Regular cardiac myocyte (primary cell): Measurements from ENCODE around the gene EVI5L. TPM values are rescaled to one million over a fixed set of nuclear protein-coding genes. Genes with fewer than 3 reads are reported as not detected.

ENCODE experiments used
- total RNA-seq: library from RNA; depleted of rRNA; stranded (reverse); fragments of >200 nt; gene quantifications from 2 replicates; pipeline ENCODE4 v1.2.3, GENCODE V29; 2014

Gene EVI5L
- 17.2 and 17.3 TPM in 2 replicates for total RNA-seq

DNA sequence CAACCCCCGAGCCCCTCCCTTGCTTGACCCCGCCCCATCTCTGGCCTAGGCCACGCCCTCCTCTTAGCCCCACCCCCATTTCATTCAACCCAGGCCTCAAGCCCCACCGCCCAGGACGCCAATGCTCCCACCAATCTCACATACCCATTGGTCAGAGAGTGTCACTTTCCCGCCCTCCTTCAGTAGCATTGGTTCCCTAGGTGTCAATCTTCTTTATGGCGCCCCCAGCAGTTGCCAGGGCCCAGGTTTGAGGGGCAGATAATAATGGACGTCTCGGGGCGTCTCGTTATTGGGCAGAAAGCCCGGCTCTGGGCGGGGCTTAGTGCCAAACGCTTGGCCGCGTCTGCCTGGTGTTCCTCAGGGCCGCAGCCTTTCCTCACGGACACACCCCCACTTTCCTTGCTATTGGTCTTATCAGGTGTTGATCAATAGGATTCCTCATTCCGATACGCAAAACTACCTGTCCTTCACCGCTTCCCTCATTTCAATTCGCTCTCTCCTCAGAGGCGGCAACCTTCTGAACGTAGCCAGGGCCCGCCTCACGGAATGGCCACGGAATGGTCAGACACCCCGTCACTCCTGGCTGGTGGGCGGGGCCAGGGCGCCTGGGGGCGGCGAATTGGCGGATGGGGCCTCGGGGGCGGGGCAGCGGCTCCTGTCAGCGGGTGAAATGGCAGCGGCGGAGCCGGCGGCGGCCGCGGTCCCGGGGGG lies at the start of gene EVI5L:
Gene EVI5L, plus strand, starts transcription at position 658 of the 711 bp plus-strand sequence. CDS start 16,325 bp downstream, outside the sequence.

DNA sequence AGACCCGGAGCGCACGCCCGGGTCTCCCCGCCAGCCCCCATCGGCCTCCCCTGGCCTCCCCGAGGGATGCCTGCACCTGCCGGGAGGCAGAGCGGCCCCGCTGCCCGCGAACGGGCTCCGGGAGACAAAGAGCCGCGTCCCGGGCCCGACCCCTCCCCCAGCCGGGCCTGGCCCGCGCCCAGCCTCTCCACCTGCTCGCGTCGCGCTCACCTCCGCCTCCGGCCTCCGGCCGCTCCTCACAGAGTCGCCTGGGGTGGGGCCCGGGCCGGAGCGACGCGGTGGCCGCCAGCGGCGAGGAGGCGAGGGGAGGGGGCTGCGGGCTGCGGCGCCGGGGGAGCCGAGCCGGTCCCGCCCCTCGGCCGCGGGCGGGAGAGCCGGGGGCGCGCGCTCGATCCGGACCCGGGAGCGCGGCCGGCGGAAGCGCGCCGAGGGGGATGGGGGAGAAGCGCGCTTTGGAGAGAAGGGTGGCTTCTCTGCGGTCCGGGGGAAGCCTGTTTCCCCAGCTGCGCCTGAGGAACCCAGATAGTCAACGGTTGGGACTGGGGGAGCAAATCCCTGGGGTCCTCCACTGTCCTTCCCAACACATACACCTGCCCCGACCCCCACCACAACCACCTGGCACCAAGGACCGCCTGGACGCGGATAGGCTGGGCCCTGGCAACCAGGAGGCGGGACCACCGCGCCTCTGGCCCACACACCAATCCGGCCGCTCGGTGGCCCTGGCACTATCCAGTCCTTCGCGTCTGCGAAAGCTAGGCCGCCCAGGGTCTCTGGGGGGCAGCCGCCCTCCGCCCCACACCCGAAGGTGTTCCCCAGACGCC lies 44.3 kb downstream of the EVI5L start, which contains the start of gene PRR36:
Gene PRR36, minus strand, starts transcription at position 315 of the 821 bp plus-strand sequence. CDS start 701 bp downstream, outside the sequence.

DNA sequence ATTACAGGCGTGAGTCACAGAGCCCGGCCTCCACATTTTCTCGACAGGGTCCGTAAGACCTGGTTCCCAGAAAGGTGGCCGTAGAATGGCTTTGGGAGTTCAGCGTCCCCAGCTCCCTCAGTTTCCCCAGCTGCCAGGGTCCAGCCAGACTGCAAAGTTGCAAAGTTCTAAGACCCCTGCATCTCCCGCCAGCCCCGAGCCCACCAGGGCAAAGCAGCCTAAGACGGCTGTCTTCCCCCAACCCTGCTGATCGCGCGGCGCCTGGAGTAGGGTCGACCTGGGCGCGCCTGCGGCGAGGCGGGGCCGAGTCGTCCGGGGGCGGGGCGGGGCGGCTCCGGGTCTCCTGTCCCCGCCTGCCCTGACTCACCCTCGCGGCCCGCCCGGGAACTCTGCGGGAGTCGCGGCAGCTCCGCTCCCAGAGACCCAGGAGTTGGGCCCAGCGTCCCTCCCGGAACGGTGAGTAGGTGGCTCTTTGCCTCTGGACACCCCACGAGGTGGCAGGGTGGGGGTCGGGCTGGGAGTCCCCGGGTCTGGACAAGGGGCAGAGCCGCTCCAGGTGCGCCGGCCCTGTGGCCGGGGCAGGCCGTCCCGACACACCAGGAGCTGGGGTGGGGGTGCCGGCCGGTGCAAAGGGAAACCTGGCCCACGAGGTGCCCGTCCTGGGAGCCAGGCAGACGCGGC lies 58.3 kb downstream of the EVI5L start, which contains the start of gene LRRC8E:
Gene LRRC8E, plus strand, starts transcription at position 366 of the 681 bp plus-strand sequence. CDS start 7,094 bp downstream, outside the sequence.

DNA sequence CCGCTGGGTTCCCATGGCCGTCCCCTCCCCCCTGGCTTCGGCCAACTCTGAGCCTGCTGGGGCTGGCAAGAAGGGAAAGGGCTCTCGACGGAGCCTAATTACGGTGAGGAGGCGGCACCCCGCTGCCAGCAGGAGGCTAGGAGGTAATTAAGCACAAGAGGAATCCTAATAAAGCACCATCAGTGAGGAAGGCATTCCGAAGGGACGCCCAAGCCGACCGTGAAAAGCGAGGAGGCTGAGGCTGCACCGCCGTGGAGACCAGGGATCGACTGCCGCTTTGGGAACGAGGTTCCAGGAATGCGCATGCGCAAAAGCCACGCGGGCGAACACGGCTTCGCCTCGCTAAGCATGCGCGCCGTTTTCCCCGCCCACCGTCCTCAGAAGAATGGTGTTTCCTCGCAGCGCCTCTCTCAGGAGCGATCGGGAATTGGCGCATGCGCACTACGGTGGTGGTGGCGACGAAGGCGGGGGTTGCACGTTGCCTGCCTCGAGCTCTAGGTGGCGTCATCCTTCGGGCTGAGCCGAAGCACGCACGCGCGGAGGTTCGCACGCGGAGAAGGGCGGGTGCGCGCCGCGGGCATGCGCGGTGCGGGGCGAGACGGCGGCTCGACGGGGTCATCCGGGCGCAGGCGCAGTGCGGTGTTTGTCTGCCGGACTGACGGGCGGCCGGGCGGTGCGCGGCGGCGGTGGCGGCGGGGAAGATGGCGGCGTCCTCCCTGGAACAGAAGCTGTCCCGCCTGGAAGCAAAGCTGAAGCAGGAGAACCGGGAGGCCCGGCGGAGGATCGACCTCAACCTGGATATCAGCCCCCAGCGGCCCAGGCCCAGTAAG lies 73.4 kb downstream of the EVI5L start, which contains the start of gene MAP2K7:
Gene MAP2K7, plus strand, starts transcription at position 634 of the 830 bp plus-strand sequence. Its CDS starts 68 bp downstream, at position 702.

Other genes with a start within 250 kb of the EVI5L start
- gene CAMSAP3, start 234.4 kb upstream of the EVI5L start, total RNA-seq = not detected in 2 replicates
- gene XAB2, start 200.7 kb upstream of the EVI5L start, total RNA-seq = 14.9 and 30.3 TPM in 2 replicates
- 9.6 and 14.6 TPM in 2 replicates for gene PET100, start 200.4 kb upstream of the EVI5L start, total RNA-seq
- gene PCP2, start 196.5 kb upstream of the EVI5L start, total RNA-seq = not detected in 2 replicates
- gene STXBP2, start 193.1 kb upstream of the EVI5L start, total RNA-seq = 32.1 and 51.8 TPM in 2 replicates
- gene RETN, start 161.2 kb upstream of the EVI5L start, total RNA-seq = not detected in 2 replicates
- not detected in 2 replicates for gene MCEMP1, start 153.1 kb upstream of the EVI5L start, total RNA-seq
- gene TRAPPC5, start 149.4 kb upstream of the EVI5L start, total RNA-seq = 42.8 and 84.9 TPM in 2 replicates
- gene FCER2, start 128.1 kb upstream of the EVI5L start, total RNA-seq = not detected in 2 replicates
- not detected in 2 replicates for gene CLEC4G, start 98.1 kb upstream of the EVI5L start, total RNA-seq
- not detected in 2 replicates for gene CD209, start 82.7 kb upstream of the EVI5L start, total RNA-seq
- 0.19 and 0.28 TPM in 2 replicates for gene CLEC4M, start 67.0 kb upstream of the EVI5L start, total RNA-seq
- under 0.01 TPM in 1 of 2 replicates, not detected in the other for gene PRR36, start 44.2 kb downstream of the EVI5L start, total RNA-seq
- gene LRRC8E, start 58.3 kb downstream of the EVI5L start, total RNA-seq = 2.3 and 2.8 TPM in 2 replicates
- 8.2 and 9.2 TPM in 2 replicates for gene MAP2K7, start 73.7 kb downstream of the EVI5L start, total RNA-seq
- gene TGFBR3L, start 84.6 kb downstream of the EVI5L start, total RNA-seq = 1.7 and 3.1 TPM in 2 replicates
- 12.1 and 19.6 TPM in 2 replicates for gene SNAPC2, start 90.1 kb downstream of the EVI5L start, total RNA-seq
- 1.2 and 1.4 TPM in 2 replicates for gene CTXN1, start 95.9 kb downstream of the EVI5L start, total RNA-seq
- 43.4 and 55.2 TPM in 2 replicates for gene TIMM44, start 113.4 kb downstream of the EVI5L start, total RNA-seq
- 24.2 and 41.4 TPM in 2 replicates for gene ELAVL1, start 175.4 kb downstream of the EVI5L start, total RNA-seq
- gene CCL25, start 222.5 kb downstream of the EVI5L start, total RNA-seq = not detected in 2 replicates